T-helper 1 cell treated with Interleukin-12 subunit alpha and Interleukin-12 subunit beta and Interleukin-4 antibody, amounts not matched to agents 30 ng/mL and 1 ng/mL, for 36 hours (primary cell): ENCODE results near the gene LUZP1. TPM values are rescaled to one million over a fixed set of nuclear protein-coding genes. Genes with fewer than 3 reads are reported as not detected.
"Not testable (repeated sequence)": the region's sequence is repeated elsewhere in the genome, so short reads cannot be mapped to it uniquely, and the experiment has no call there.

ENCODE experiments used
- intact Hi-C: fragments of 100-400 bp; cut with micrococcal nuclease; formaldehyde crosslinking; loops from one replicate; pipeline ENCODE4 v1.15.1; 2024
- total RNA-seq: library from RNA; stranded (reverse); gene quantifications from 2 replicates; pipeline ENCODE4 v1.2.3, GENCODE V29; 2022

LUZP1 gene
- total RNA-seq, 1 donor from 2014 or later: 25.8 TPM

DNA sequence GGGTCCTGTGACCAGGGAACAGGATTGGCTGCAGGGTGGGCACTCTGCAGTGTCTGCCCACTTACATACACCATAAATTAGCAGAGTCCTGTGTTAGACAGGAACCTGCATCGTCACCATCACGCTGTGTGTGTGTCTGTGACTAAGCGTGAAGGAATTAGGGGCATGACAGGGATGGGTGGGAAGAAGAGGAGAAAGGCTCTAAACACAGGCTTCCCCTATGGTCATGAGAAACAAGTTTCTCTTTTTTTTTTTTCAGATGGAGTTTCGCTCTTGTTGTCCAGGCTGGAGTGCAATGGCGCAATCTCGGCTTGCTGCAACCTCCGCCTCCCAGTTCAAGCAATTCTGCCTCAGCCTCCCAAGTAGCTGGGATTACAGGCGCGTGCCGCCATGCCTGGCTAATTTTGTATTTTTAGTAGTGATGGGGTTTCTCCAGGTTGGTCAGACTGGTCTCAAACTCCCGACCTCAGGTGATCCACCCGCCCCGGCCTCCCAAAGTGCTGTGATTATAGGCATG is 20.3 kb upstream of the LUZP1 start:
- intact Hi-C loops: not testable (repeated sequence)

DNA sequence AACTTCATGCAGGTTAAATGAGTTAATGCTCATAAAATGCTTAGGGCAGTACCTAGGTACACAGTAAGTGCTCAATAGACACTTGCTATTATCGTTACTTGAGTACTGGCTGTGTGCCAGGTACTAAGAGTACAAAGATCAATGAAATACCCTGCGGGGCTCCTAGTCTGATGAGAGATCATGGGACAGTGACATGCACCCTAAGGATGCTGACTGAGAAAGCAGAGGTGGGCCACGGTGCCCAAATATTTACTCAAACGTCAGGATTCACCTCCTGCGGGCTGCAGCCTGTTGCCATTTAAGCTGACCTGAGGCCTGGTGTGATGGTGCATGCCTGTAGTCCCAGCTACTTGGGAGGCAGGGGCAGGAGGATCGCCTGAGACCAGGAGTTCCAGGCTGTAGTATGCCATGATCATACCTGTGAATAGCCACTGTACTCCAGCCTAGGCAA is 19.8 kb upstream of the LUZP1 start:
- intact Hi-C loops: no loop called here

DNA sequence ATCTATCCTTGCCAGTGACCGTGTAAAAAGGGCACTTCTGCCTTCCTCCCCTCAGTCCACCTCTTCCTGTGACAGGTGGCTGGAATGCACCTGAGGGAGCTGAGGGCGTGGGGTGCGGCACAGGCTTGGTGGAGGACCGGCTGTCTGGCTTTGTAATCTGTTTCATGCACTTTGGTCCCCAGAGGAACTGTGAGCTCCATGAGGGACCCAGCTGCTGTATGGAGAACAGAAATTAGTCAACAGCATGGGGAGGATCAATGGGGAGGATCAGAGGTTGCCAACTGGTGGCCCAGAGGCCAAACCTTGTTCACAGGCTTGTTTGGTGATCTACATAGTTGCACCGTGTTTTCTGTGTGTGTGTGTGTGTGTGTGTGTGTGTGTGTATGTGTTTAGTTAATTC is 19.0 kb upstream of the LUZP1 start:
- intact Hi-C loops: no loop called here

DNA sequence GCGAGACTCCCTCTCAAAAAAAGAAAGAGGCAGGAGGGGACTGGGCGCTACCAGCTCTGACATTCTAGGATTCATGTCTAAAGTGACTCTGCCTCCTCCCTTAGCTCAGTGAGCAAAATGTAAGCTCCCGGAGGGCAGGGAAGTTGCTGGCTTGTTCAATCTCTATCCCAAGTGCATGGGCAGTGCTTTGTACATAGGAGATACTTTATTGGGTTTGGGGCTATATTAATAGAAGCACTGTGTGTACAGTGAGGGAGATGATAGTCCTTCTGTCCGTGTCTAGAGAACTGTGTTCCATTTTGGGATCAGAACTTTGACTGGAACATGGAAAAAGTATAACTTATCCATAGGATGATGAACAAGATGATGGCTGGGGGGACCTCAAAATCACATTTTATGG is 16.7 kb upstream of the LUZP1 start:
- intact Hi-C loops: no loop called here

DNA sequence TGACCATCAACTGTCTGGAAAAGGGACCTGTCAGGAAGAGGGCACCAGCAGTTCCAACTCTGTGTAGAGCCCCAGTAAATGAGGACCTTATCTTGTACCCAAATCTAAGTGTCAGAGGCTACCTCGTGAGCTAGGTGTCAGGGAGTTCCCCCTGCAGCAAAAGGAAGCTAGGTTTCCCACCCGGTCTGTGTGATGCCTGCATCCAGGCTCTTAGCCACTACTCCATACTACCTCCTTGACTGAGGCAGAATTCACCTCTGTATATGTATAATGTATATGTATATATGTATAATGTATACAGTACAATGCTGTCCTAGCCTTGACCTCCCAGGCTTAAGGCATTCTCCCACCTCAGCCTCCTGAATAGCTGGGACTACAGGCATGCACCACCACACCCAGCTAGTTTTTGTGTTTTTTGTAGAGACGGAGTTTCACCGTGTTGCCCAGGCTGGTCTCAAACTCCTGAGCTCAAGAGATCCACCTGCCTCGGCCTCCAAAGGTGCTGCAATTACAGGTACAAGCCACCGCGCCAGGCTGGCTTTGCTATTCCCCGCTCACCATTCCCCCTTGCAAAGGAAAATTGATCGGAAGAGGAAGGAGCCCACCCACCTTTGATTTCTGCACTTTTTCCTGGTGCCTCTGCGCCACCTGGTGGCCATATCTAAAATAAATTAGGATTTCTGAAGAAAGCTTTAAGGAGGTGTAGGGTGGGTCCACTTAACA is 15.7 kb upstream of the LUZP1 start:
- intact Hi-C loops: loop anchor here (1.0 kb wide), 3 partner anchors 86 to 480 kb away; no protein-coding TSS in a partner anchor

DNA sequence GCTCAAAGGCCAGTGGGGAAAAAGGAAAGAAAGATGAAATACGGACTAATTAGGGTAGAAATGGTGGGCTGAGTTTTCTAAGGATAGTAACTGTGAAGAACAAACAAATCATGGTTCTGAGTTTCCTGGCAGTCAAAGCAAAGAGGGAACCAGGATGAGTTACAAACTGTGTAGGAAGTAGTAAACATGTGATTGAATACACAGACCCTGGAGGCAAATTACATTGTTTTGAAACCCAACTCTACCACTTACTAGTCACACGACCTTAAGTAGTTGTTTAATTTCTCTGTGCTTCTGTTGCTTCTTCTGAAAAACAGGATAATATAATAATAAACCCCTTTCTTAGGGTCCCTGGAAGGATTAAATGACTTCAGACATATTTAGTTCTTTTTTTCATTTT is 11.2 kb upstream of the LUZP1 start:
- intact Hi-C loops: loop anchor here (1.0 kb wide), 1 partner anchor 82 kb away; no protein-coding TSS in a partner anchor

DNA sequence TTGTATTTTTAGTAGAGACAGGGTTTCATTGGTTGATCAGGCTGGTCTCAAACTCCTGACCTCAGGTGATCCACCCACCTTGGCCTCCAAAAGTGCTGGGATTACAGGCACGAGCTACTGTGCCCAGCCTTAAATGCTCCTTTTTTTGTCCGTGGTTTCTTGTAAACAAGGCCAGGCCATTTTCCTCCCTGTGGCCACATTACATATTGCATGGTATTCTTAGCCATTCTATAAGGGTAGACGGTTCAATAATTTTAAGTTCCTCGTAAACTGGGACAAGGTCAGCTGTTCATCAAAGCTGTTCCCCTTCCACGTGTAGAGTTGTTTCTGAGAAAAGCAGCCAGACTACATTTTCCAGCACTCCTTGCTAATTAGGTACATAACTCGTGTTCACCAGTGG is 10.3 kb upstream of the LUZP1 start:
- intact Hi-C loops: loop anchor here (1.0 kb wide), 1 partner anchor 81 kb away; no protein-coding TSS in a partner anchor

DNA sequence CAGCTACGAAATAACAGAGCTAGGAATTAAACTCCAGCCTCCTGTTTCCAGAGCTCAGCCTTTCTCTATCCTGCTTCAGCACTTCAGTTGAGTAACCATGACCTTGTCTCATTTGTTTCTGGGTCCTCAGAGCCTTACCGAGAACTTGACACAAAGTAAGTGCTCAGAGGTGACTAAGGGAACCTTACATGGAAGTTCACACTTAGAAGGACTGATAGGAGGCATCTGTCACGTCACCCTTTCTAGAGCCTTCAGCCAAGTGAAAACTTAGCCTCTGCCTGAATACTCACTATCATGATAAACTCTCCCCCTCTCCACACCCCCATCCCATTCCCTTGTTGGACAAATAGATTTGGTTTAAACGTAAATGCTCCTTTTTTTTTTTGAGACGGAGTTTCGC is 9.8 kb upstream of the LUZP1 start:
- intact Hi-C loops: no loop called here

DNA sequence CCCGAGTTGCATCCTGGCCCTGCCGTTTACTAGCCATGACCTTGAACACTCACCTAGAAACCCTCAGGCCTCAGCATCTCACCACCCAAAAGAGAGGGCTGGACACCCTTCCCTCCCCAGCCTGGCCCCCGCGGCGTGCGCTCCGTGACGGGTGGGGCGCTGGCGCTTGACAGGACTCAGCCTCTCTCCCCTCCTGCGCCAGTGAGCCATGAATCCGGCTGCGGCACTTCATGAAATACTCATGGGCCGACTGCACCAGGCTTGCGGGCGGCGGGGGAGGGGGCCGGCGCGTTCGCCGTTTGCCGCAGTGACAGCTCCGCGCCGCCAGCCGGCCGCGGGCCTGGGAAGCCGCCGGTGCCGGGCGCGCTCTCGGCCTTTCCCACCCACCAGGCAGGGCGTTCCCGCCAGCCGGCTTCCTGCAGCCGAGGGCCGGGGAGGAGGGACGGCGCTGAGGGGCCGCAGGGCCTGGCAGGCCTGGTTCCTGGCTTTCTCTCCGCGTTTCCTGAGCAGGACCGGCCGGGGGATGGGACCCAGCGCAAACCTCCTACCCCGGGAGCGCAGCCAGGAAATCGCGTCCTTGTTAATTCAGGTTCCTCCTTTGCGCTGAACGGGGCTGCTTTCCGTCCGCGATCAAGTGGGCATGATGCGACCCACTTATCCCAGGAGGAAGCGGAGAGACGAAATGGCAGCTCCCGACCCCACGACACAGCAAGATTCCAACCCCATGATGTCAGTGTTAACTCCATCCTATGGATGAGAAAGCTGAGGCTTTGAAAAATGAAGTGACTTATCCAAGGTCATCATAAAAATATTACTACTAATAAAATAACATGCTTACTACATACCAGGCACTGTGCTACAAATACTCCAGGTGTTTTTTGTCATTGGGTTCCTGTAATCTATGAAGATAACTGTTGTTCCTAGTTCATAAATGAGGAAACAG is 9.1 kb upstream of the LUZP1 start:
- intact Hi-C loops: loop anchor here (1.0 kb wide), 1 partner anchor 9 kb away; the partner anchor contains the start of gene LUZP1

DNA sequence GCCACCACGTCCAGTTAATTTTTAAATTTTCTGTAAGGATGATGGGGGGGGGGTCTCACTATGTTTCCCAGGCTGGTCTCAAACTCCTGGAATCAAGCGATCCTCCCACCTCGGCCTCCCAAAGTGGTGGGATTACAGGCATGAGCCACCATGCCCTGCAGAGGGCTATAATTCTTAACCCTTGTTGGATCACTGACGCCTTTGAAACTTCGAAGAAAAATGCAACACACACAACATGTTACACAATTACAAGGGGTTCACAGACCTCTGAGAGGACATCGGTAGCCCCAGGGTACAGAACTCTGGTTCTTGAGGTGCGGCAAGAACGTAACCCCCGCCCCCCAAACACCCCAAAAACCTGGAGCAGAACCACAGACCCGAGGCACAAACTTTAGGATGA is 8.4 kb upstream of the LUZP1 start:
- intact Hi-C loops: loop anchor here (1.0 kb wide), 1 partner anchor 9 kb away; the partner anchor contains the start of gene LUZP1

DNA sequence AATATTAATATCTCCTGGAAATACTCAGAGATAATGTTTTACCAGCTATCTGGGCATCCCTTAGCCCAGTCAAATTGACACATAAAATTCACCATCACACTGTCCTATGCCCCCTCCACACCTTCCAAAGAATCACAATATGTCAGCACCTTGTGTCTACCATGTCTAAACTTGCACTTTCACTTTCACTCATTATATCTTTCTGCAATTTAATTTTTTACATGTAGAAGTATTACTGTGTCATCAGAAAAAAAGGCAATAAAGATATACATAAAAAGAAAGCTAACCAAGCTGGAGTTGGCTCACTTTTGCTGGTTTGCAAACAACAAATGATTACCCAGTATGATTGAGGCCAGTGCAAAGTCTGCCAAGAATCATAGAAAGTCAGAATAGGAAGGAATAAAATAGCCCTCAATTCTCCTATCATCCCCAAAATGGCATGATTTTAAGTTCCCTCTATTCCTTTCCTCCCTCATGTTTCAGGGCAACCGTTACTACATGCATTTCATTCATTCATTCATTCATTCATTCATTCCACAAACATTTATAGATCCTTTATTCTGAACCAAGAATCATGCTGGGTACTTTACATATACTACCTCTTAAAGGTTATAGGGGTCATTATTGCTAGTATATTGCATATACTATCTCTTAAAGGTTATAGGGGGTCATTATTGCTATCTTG is 5.9 kb upstream of the LUZP1 start:
- intact Hi-C loops: no loop called here

DNA sequence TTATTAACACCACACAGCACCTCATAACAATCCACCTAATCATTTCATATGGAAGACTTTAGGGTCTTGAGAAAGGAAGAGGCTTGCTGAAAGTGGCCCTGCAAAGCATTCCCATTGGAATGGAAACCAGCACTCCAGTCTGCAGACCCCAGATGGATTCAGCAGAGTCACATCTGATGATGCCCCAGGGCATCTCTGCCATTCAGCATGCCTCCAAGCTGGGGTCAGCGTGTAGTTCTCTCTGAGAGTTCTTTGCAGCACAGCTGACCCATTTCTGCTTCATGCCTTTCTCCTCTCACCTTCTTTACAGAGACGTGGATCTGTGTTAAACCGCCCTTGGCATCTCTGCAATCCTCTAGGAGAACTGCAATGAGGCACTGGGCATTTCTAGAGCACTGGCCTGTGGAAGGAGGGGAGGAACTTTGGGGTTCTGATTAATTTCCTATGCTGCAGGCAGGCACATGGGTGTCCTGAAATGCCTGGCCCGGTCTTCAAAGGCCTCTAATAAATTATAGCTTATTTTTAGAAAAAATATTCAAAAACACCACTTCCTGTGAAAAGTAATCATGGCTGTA is 2.6 kb upstream of the LUZP1 start:
- intact Hi-C loops: no loop called here

DNA sequence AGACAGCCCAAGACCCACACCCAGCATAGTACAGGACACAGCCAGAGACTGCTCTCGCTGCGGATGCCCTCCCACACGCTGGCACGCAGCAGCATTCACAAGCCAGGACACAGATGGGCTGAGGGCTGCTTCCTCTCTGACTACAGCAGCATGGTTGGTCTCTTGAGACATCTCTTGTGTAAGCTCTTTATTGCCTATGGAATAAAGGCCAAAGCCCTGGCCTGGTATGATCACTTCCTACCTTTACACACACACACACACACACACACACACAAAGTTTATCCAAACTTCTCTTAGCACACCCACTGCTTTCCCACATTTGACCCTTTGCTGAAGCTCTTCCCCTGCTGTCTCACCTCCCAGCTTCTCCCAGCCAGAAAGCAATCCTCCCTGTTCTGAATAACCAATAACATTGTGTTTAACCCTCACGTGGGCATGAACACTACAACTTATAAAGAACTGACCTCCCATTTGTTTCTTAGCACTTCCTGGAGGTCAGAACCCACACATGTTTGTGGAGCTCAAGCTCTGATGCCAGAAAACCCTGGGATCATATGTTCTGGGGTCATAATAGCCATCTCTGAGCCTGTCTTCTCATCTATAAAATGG is 1.2 kb upstream of the LUZP1 start:
- intact Hi-C loops: loop anchor here (2.0 to 10.0 kb wide), 2 partner anchors 21 to 175 kb away; partner anchors contain the start of gene HNRNPR

DNA sequence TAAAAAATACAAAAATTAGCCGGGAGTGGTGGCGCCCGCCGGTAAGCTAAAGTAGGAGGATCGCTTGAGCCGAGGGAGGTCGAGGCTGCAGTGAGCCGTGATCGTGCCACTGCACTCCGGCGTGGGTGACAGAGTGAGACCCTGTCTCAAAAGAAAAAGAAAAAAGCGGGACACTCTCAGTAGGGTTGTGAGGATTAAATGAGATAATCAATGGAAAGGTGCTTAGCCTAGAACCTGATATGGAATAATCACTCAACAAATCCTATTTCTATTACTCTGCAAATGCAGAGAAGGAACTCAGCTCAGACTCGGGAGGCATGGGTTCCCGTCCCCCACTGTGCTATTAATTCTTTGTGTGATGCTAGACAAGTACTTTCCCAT is 529 bp upstream of the LUZP1 start:
- intact Hi-C loops: loop anchor here (2.0 to 10.0 kb wide), 2 partner anchors 20 to 176 kb away; partner anchors contain the start of gene HNRNPR

DNA sequence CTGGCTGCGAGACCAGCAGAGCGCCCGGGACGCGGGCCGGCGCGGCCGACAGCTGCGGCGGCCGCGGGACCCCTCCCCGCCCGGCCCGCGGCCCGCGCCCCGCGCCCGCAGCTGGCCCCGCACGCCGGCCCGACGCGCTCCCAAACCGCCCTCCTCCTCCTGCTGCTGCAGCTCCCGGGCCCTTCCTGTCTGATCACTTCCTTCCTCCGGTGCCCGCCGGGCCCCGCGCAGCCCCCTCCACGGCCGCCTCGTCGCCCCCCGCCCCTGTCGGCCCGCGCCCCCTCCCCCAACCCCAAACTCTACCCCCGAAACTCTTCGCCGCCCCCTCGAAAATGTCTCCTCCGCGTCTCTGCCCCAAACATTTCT is 594 bp downstream of the LUZP1 start:
- intact Hi-C loops: loop anchor here (1.0 to 10.0 kb wide), 7 partner anchors 9 to 200 kb away; partner anchors contain the start of genes HNRNPR and KDM1A

DNA sequence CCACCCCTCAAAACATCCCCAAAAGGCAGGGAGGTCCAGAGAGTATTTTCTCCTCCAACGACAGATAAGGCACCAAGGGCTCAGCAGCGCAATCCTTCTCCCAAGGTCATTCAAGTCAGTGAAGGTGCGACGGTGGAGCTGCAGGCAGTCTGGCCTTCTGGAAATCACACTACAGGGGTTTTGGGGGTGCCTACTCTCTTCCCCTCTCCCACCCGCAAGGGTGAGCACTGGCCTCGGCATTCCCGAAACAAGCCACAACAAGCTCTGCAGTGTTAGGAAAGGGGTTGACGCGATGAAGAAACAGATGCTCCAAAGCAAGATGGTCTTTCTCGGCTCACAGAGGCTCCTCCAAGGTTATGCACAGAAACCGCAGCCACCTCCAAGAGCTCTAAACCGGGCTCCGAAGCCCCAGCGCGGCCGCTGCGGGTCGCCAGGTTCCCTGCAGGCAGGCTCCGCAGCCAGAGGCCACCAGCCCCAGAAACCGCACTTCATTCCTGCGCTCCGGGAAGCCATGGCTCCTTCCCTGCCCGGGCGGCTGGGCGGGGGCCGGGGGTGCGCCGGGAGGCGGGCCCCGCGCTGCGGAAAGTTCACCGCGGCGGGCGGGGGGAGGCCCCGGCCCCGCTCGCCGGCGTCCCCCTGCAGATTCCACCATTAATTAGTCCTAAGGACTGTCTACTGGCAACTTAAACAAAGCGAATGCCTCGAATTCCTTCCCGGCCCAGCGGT is 1.1 kb downstream of the LUZP1 start:
- intact Hi-C loops: loop anchor here (1.0 to 10.0 kb wide), 7 partner anchors 10 to 201 kb away; partner anchors contain the start of genes HNRNPR and KDM1A

DNA sequence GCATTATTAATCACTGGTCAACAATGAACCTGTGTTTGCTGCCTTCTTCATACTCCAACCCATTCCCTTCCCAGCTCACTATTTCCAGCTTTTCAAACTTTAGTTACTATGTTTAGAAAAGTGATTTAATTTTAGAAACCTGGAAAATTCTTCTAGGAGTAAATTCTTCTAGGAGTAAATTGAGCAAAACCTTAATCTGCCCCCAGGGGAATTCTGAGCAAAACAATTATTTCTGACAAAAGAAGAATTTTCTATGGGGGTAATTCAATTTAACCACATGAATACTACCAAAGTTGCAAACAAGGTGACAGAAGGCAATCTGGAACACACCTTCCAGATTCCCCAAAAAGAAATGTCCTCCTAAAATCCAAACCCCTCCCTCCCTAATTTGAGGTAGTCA is 1.8 kb downstream of the LUZP1 start:
- intact Hi-C loops: loop anchor here (10.0 kb wide), 1 partner anchor 178 kb away; the partner anchor contains the start of gene HNRNPR

DNA sequence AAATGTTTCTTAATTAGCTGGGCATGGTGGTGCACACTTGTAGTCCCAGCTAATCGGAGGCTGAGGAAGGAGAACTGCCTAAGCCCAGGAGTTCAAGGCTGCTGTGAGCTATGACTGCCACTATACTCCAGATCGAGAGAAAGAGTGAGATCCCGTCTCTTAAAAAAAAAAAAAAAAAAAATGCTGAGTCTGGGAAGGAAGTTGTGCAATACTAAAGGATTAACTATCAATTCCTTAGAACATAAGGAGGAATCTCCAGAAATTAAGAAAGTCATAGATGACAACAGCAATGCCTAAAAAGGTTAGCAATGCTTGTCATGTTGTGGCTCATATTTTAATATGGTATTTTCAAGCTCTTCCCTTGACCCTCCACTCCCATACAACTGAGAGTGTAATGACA is 5.3 kb downstream of the LUZP1 start:
- intact Hi-C loops: loop anchor here (10.0 kb wide), 1 partner anchor 181 kb away; the partner anchor contains the start of gene HNRNPR
